VCaP (cell line): ENCODE results near the gene ZNF586.

Experiments
- H3K27ac ChIP-seq: fragments of 450-650 bp; 2 replicates; pipeline ENCODE4 v1.5.1; 2017
- TF ChIP-seq, protein P1 (sequence below): fragments of 450-650 bp; conservative IDR thresholded peaks from 2 replicates; pipeline ENCODE4 v1.5.1; 2017; ENCODE audit warnings: mild to moderate bottlenecking, moderate library complexity

ZNF586 gene

DNA sequence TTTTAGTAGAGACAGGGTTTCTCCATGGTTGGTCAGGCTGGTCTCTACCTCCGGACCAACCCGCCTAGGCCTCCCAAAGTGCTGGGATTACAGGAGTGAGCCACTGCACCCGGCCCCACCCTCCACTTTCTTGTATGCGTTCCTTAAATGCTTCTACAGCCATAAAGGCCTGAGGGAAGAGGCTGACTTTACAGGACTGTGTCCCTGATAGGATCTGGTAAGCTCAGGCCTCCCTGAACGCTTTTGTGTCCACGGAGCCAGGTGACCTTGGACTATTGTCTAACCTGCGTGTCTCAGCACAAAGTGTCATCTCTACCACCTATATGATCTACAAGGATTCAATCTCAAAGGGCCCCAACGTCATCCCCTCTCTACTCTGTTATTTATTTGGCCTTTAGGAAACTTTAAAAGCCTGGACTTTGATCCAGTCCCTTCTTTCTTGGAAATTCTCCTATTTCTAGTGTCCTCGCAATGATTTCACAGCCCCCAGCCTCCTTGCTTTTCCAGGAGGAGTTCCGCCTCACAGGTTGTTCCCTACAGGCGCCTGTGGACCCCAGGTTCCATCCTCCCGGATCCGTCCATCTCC is 44.5 kb downstream of the ZNF586 start:
- H3K27ac ChIP-seq = peak overlapping the region; percentile 93

DNA sequence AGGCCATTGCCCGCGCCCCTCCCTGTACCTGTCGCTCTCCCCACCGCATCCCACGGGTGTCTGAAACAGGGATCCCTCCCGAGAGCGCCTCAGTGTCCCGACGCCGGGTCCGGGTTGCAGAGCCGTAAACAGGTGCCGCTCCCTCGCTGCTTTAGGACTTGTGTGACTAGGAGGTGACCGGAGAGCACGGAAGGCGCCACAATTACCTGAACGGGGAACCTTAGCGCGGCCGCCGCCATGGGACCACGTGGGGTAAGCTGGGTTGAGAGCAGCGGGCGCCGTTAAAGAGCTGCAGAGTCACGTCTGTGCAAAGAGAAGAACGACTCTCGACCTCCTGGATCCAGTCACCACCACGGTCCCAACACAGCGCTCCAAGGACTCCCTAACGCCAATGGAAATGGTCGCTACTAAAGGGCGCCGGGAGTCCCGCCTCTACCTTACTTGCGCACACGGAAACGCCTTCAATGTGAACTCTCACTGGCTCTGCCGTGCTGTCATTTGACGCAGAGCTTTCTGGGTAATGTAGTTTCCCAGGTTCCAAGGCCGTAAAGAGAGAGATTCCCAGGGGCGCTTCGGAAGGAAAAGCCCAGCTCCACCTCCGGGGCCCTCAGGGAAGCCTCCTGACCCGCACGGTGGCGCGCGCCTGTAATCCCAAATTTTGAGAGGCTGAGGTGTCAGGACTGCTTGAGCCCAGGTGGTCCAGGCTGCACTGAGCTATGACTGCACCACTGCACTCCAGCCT is 45.2 kb downstream of the ZNF586 start, which contains the start of gene ZNF552:
Gene ZNF552 (minus strand): TSS at position 409 of the 742 bp plus-strand sequence. CDS start 170 bp downstream, at position 239.
- TF ChIP-seq, protein P1, sequence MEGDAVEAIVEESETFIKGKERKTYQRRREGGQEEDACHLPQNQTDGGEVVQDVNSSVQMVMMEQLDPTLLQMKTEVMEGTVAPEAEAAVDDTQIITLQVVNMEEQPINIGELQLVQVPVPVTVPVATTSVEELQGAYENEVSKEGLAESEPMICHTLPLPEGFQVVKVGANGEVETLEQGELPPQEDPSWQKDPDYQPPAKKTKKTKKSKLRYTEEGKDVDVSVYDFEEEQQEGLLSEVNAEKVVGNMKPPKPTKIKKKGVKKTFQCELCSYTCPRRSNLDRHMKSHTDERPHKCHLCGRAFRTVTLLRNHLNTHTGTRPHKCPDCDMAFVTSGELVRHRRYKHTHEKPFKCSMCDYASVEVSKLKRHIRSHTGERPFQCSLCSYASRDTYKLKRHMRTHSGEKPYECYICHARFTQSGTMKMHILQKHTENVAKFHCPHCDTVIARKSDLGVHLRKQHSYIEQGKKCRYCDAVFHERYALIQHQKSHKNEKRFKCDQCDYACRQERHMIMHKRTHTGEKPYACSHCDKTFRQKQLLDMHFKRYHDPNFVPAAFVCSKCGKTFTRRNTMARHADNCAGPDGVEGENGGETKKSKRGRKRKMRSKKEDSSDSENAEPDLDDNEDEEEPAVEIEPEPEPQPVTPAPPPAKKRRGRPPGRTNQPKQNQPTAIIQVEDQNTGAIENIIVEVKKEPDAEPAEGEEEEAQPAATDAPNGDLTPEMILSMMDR = no peak; the same call in 1 of the 2 replicates
- H3K27ac ChIP-seq = peak within 1 kb of the TSS; percentile 93

More for the DNA sequence above, 44.5 kb downstream of the ZNF586 start:
- TF ChIP-seq, protein P1 = no peak

DNA sequence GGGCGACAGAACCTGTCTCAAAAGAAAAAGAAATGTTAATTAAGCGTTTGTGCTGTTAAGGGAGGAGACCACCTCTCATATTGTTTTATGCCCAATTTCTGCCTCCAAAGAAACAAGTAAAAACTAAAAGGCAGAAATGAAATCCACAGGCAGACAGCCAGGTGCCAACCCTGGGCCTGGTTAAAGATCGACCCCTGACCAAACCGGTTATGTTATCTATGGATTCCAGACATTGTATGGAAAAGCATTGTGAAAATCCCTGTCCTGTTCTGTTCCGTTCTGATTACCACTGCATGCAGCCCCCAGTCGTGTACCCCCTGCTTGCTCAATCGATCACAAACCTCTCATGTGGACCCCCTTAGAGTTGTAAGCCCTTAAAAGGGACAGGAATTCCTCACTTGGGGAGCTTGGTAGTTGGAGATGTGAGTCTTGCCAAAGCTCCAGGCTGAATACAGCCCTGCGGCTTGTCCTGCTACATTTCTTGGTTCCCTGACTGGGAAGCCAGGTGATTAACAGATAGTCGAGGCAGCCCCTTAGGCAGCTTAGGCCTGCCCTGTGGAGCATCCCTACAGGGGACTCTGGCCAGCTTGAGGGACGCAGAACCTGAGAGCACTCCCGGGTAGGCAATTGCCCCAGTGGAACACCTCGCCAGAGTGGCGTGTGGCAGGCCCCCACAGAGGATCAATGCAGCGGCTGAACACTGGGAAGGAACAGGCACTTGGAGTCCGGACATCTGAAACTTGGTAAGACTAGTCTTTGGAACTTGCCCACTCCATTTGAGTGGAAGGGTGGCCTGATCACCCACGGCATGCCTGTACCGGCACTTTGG is 46.0 kb downstream of the ZNF586 start:
- H3K27ac ChIP-seq = peak overlapping the region; percentile 93
- TF ChIP-seq, protein P1 = no peak

DNA sequence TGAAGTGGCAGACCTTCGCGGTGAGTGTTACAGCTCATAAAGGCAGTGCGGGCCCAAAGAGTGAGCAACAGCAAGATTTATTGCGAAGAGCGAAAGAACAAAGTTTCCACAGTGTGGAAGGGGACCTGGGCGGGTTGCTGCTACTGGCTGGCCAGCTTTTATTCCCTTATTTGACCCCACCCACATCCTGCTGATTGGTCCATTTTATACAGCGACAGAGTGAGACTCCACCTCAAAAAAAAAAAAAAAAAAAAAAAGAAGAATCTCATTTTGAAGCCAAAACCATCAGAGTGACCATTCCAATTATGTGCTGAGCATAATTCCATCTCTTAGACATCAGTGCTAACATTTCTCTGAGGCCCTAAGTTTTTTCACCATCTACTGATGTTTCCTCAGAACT is 47.2 kb downstream of the ZNF586 start:
- TF ChIP-seq, protein P1 = no peak
- H3K27ac ChIP-seq = no peak overlapping the region

DNA sequence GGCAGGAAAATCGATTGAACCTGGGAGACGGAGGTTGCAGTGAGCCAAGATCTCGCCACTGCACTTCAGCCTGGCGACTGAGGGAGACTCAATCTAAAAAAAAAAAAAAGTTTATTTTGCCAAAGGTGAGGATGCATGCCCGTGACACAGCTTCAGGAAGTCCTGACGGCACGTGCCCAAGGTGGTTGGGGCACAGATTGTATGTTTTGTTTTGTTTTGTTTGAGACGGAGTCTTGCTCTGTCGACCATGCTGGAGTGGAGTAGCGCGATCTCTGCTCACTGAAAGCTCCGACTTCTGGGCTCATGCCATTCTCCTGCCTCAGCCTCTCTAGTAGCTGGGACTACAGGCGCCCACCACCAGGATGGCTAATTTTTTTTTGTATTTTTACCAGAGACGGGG is 48.5 kb downstream of the ZNF586 start:
- peak overlapping the region; percentile 97 for H3K27ac ChIP-seq
- TF ChIP-seq, protein P1 = no peak

DNA sequence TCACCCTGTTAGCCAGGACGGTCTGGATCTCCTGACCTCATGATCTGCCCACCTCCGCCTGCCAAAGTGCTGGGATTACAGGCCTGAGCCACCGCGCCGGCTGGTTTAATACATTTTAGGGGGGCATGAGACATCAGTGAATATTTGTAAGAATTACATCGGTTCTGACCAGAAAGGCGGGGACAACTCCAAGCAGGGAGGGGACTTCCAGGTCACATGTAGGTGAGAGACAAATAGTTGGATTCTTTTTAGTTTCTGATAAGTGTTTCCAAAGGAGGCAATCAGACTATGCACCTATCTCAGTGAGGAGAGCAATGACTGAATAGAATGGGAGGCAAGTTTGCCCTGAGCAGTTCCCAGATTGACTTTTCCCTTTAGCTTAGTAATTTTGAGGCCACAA is 48.9 kb downstream of the ZNF586 start:
- TF ChIP-seq, protein P1 = no peak
- peak overlapping the region; percentile 97 for H3K27ac ChIP-seq
